Bronchial epithelial cell (primary cell): ENCODE data around the gene NDNF. TPM values are rescaled to one million over a fixed set of nuclear protein-coding genes. Genes with fewer than 3 reads are reported as not detected.

Experiments used
- DNase-seq: peaks from one replicate; pipeline ENCODE4 v3.0.0-alpha.2; 2010; ENCODE audit warnings: low read depth
- FAIRE-seq: peaks from 2 replicates; lab custom pipeline; 2011; peaks lifted over from hg19 to GRCh38; lab: Jason Lieb, UNC
- H3K27me3 ChIP-seq: 2 replicates; pipeline ENCODE4 v1.5.1; 2011; ENCODE audit warnings: low read length; ENCODE audit not compliant: control insufficient read depth, insufficient read depth
- H3K36me3 ChIP-seq: 2 replicates; pipeline ENCODE4 v1.5.1; 2011; ENCODE audit warnings: low read length; ENCODE audit not compliant: control insufficient read depth, insufficient read depth
- H3K4me3 ChIP-seq: 2 replicates; pipeline ENCODE4 v1.5.1; 2011; ENCODE audit warnings: mild to moderate bottlenecking, low read depth, low read length, control low read depth
- total RNA-seq: library from RNA; depleted of rRNA; stranded (reverse); fragments of >200 nt; gene quantifications from 2 replicates; pipeline ENCODE4 v1.2.1, GENCODE V29; 2014
- TF ChIP-seq, protein P1 (sequence below): IDR thresholded peaks from 2 replicates; pipeline ENCODE4 v1.5.1; 2011; ENCODE audit warnings: mild to moderate bottlenecking, moderate library complexity, low read length, control low read depth, inconsistent platforms; ENCODE audit not compliant: insufficient read depth, severe bottlenecking

NDNF gene
- total RNA-seq, 1 donor from 2014 or later = not detected

GRCh38 chr4:121057466-121057922, 14.8 kb downstream of the NDNF start:
- H3K4me3 ChIP-seq = no peak overlapping the region
- DNase-seq = no peak
- TF ChIP-seq, protein P1, sequence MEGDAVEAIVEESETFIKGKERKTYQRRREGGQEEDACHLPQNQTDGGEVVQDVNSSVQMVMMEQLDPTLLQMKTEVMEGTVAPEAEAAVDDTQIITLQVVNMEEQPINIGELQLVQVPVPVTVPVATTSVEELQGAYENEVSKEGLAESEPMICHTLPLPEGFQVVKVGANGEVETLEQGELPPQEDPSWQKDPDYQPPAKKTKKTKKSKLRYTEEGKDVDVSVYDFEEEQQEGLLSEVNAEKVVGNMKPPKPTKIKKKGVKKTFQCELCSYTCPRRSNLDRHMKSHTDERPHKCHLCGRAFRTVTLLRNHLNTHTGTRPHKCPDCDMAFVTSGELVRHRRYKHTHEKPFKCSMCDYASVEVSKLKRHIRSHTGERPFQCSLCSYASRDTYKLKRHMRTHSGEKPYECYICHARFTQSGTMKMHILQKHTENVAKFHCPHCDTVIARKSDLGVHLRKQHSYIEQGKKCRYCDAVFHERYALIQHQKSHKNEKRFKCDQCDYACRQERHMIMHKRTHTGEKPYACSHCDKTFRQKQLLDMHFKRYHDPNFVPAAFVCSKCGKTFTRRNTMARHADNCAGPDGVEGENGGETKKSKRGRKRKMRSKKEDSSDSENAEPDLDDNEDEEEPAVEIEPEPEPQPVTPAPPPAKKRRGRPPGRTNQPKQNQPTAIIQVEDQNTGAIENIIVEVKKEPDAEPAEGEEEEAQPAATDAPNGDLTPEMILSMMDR = no peak
- FAIRE-seq = no peak
- peaks cover 2% of the 10 kb centered on the region for H3K27me3 ChIP-seq
- H3K36me3 ChIP-seq = no peaks in the 10 kb centered on the region

DNA sequence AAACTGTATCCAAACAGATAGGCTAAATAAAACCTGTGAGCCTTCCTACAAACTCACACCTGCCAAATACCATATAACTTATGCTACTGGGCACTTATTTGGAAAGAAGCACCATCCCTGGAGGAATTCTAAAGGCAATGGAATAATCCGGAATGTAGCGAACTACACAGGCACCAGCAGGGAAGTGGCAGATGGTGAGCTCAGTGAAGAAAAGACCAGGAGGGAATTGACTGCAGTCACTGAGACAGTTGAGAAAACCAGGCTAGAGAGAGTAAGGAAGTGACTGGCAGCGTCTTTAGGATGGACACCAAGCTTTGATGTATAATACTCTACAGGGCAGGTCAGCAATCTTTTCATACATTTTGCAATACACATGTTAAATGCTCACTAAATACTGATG, 16.3 kb downstream of the NDNF start:
- Histone ChIP-seq H3K36me3 (no peaks in the 10 kb centered on the region), H3K4me3 (no peak overlapping the region), H3K27me3 (peaks cover 2% of the 10 kb centered on the region)
- no peak for FAIRE-seq
- TF ChIP-seq, protein P1 = no peak
- no peak for DNase-seq

DNA sequence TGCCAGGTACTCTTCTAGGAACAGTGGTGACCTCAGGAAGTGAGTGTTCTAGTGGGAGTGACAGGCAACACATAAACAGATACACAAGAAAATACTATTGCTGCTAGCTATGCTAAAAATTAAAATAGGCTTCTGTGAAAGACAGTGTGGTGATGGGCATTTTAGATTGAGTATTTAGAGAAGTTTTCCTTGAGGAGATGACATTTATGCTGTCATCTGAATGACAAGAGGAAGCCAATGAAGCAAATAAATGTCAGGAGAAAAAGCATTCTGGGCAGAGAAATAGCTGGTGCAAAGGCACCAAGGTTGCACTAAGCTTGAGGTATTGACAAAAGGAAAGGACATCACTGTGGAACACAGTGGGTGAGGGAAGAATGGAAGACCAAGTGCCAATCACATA, 18.0 kb downstream of the NDNF start:
- H3K36me3 ChIP-seq = no peaks in the 10 kb centered on the region
- DNase-seq = no peak
- no peak overlapping the region for H3K4me3 ChIP-seq
- FAIRE-seq = no peak
- TF ChIP-seq, protein P1 = no peak
- H3K27me3 ChIP-seq = peaks cover 2% of the 10 kb centered on the region

DNA sequence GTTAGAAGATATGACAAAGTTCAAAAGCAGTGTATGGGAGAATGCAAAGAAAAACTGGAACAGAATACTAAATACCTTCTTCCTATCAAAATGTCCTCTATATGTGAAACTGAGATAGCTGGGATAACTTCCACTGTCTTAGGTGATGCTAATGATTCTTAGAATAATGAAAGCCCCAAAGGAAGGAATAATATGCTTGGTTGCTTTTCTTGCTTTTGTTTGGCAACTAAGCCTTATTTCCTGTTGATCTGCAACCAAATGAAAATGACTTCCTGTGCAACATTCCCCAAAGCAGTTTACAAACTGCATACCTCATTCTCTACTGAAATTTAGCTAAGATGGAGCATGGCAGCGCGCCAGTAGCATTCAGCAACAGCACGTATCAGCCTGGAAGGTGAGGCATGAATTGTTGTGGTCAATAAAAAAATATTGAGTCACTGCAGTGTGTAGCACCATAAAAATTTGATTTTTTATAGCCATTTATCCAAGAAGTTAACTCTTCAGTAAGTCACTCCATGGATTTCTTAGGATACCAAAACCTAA, 18.7 kb downstream of the NDNF start:
- Histone ChIP-seq H3K36me3 (no peaks in the 10 kb centered on the region), H3K27me3 (peaks cover 2% of the 10 kb centered on the region), H3K4me3 (no peak overlapping the region)
- FAIRE-seq (no peak), DNase-seq (peak; percentile 87)
- TF ChIP-seq, protein P1 = no peak

GRCh38 chr4:121050300-121050699, 22.0 kb downstream of the NDNF start:
- Histone ChIP-seq H3K27me3 (no peaks in the 10 kb centered on the region), H3K36me3 (no peaks in the 10 kb centered on the region), H3K4me3 (no peak overlapping the region)
- TF ChIP-seq, protein P1 = no peak
- FAIRE-seq (no peak), DNase-seq (no peak)

DNA sequence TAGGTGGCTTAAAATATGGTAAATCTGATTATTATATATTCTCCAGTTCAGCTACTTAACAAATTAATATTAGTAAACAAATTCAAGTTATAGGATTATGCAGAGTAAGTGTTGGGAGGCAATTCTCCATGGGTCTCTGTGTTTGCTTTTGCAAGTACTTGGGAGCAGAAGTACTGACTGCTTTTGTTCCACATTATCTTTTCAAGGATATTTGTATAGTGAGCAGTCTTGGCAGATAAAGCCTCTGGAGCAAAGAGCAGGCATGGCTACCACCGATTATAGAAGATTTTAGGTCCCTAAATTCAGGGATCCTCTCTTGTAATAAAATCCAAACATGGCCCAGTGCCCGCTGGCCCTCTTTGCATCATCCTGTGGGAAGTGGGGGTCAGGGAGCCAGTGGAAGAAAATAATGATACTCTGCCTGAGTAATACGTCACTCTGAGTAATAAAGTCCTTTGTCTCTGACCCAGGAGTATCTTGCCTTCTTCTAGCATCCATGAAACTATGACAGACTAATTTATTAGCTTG, 23.2 kb downstream of the NDNF start:
- Histone ChIP-seq H3K27me3 (no peaks in the 10 kb centered on the region), H3K4me3 (no peak overlapping the region), H3K36me3 (no peaks in the 10 kb centered on the region)
- DNase-seq (no peak), FAIRE-seq (no peak)
- TF ChIP-seq, protein P1 = no peak
